GM19193 (cell line): ENCODE measurements around the gene UVSSA.

Experiments
- POLR2A ChIP-seq: IDR thresholded peaks from 4 replicates; pipeline ENCODE4 v1.6.1; 2011; ENCODE audit not compliant: insufficient read depth, insufficient read length; ENCODE audit errors: extremely low read depth

Gene UVSSA

DNA sequence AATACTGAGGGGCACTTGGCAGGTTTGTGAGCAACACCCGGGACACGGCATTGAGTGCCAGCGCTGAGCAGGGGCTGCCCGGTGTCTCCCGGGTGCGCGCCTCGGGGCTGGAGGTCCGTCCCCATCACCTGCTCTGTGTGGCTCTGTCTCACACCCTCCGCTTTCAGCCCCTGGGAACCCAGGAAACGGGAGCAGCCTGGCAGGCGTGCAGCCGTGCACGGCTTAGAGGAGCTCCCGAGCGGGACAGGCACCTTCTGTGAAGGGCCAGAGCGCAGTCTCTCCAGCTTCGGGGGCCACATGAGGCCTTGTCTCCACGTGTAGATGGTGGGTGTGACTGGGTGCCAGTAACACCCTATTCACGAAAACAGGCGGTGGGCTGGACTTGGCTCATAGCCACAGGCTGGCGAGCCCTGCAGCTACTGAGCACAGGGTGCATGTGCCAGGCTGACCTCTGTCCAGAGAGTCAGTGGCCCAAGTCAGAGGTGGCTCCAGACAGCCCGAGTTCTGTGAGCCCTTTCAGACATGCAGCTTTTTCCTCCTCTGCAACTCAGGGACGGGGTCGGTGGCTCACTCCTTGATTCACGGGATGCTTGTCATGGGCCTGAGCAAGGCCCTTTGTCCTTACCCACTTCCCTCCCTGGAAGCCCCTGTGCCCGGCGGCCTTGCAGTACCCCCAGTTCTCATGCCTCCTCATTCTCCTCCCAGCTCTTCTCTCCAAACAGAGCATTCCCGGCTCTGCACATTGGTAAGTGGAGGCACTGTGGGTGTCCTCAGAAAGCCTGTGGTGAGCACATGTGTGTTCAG lies 23.5 kb downstream of the UVSSA start:
- TF ChIP-seq POLR2A, result no peak

- TF ChIP-seq POLR2A, result no peak
Measured at GRCh38 chr4:1371176-1372165, 24.5 kb downstream of the UVSSA start.

DNA sequence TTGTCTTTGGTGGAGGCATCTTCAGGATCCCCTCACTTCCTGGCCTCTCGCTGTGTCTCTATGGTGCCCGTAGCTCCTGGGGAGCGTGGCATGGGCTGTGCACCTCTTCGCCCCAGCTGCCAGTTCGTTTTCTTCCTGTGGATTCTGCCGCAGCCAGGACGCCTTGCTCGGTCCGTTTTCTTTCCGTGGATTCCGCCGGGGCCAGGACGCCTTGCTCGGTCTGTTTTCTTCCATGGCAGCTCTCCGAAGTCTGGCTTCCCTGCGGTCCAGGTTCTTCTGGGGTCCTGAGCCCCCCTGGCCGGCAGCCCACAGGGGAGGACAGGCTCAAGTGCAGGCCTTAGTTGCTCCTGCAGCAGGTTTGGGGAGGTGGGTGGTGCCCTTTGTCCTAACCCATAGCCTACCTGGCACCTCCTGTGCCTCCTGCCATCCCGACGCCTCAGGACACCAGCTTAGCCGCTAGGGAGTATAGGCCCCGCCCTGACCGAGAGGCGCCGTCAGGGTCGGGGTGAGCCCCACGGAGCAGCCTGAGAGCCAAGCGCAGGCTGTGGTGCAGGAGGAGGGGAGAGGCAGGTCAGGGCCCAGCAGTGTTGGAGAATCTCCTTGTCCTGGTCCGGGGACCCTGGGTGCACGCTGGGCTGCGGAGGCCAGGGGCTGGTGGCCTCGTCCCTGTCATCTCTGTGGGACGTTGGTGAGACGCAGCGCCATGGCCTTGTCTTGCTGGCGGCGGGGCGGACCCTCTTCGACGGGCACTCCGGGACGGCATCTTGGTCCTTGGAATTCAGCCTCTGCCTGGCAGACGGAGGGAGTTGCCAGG lies 27.1 kb downstream of the UVSSA start:
- no peak for TF ChIP-seq POLR2A

GRCh38 chr4:1374706-1375045 lies 27.7 kb downstream of the UVSSA start:
- no peak for TF ChIP-seq POLR2A

DNA sequence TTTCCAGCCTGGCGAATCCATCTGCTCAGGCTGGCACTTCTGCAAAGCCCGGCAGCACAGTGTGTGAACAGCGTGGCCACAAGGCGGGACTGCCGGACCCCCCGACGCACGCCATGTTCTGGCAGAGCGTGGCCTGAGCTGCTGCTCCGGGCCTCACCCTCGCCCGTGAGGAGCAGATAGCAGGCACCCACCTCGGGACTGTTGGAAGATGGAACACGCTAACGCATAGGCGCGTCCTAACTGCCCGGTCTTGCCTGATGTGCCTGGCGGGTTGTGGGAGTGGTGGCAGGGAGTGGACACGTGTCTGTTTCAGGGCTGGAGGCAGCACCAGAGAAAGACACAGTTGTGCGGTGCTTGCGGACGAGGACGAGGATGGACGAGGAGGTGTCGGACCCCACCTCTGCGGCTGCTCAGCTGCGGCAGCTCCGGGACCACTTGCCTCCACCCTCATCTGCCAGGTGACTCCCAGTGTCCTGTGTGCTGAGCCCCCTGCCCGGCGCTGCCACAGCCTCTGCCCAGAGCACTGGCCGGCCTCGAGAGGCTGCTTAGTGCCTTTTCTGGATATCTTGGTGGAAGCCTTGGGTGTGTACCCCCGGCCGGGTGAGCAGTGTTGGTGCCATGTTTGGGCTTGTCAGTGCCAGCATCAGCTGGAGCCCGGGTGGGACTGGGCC lies 28.2 kb downstream of the UVSSA start:
- no peak for TF ChIP-seq POLR2A

DNA sequence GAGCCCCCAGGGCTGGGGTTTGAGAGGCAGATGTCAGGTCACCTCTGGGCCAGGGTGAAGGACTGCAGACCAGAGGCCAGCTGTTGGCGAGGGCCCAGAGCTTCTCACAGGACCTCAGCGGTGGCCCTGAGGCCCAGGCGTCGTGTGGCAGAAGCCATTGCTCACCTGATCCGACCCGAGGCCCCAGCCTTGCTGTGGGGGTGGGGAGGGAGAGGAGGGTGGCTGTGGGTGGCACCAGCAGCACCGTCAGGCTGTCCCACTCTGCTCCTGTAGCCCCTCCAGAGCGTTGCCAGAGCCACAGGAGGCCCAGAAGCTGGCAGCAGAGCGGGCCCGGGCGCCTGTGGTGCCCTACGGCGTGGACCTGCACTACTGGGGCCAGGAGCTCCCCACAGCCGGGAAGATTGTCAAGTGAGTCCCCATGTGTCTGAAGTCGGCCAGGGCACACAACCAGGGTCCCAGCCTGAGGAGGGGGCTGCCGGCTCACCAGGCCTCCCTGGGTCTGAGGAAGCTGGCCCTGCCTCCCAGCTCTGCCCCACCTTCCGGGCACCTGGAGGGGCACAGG lies 28.8 kb downstream of the UVSSA start:
- no peak for TF ChIP-seq POLR2A

DNA sequence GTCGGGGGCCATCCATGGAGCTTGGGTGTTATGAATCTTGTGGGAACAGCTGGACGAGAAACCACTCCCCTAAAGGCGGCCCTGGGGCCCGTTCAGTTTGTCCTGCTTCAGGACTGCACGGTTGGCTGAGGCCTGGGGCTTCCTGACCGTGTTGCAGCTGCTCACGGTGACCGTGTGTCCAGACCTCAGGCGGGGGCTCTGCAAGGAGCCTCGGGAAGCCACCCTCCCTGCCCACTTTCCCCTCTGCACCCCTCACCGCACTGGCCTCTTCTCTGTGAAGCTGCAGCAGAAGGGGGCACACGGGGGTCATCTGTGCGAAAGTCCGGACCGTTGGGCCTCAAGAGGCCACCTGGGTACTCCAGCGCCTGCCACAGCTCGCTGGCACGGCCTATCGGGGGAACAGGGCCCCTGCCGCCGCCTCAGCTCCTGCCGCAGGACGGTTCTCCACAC lies 29.4 kb downstream of the UVSSA start:
- TF ChIP-seq POLR2A, result no peak

DNA sequence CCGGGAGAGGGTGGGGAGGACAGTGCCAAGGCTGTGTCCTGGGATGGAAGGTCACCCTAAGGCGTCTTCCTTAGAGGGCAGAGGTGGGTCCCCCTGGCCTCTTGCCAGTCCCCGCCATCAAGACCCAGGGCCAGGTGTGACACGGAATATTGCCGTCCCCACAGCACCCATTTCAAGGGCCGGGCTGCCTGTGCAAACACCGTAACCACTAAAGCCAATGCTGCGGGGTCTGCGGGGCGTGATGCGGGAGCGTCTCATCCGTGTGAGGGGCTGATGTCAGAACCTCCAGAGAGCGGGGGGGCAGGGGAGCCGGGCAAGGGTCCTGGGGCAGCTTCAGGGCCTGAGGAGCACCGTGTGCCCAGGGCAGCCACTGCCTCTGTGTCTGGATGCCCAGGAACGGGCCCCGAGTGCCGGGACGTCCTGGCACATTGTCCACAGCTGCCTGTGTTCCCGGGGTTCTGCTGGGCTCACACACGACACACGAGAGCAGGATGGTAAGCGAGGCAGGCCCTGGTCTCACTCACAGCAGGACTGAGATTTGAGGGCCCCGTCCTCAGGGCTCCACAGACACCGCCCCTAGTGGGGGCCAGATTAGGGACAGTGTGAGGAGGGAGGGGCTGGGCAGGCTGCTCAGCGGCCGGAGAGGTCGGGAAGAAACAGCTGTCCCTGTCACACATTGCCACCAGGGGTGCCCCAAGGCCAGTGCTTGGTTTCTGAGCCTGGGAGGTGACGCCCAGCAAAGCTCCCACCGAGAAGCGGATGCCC lies 30.0 kb downstream of the UVSSA start:
- TF ChIP-seq POLR2A, result no peak

GRCh38 chr4:1377606-1378261 lies 30.7 kb downstream of the UVSSA start:
- no peak for TF ChIP-seq POLR2A

DNA sequence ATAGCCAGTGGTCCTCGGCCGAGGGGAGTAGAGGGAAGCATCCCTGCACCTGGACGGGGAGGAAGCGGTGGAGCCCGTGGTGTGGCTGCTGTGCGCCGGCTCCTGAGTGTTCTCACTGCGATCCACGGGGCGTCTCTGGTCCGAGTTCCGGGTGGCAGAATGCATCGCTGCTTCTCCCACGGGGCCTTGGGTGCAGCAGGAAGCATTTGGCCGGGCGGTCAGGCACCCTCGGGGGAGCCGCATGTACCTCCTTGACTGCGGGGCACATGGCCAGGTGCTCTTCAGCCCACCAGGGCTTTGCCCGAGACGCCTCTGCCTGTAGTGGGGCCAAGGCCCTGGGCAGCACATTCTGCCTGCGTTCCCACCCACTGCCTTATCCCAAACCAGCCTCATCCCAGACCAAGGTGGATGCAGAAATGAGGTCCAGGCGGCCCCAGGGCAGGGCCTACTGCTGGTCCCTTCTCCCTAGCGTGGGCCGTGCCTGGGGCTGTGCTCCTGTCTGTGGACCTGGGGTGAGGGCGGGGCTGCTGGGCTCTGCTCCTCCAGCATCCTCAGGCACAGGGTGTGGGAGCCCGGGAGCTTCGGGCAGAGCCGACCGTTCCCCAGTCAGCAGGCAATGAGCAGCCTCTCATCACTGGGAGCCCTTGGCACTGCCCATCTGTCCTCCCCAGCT lies 31.7 kb downstream of the UVSSA start:
- TF ChIP-seq POLR2A, result no peak

- TF ChIP-seq POLR2A, result no peak
Measured at GRCh38 chr4:1379351-1379781, 32.4 kb downstream of the UVSSA start.

DNA sequence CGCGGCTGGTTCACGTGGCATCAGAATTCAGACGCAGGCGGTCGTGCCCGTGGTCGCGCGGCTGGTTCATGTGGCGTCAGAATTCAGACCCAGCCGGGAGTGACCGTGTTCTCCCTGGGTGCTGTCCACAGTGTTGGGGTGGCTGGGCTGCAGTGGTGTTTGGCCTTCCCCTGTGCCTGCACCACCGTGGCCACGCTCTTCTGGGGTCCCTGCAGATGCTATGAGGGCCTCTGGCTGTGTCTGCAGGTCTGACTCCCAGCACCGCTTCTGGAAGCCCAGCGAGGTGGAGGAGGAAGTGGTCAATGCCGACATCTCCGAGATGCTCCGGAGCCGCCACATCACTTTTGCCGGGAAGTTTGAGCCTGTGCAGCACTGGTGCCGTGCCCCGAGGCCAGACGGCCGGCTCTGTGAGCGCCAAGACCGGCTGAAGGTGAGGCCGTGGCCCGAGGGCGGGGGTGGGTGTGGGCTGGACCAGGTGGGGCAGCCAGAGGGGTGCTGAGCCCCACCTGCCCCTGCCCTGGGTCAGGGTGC lies 32.9 kb downstream of the UVSSA start:
- no peak for TF ChIP-seq POLR2A
